Measurements from ENCODE around the gene GPS1. TPM values are rescaled to one million over a fixed set of nuclear protein-coding genes. Genes with fewer than 3 reads are reported as not detected.
A peak's percentile ranks its signal among the peaks of the same experiment; 100 is the strongest.

Gene GPS1
- total RNA-seq, 1 experiment from 2014 or later, result 160 TPM

DNA sequence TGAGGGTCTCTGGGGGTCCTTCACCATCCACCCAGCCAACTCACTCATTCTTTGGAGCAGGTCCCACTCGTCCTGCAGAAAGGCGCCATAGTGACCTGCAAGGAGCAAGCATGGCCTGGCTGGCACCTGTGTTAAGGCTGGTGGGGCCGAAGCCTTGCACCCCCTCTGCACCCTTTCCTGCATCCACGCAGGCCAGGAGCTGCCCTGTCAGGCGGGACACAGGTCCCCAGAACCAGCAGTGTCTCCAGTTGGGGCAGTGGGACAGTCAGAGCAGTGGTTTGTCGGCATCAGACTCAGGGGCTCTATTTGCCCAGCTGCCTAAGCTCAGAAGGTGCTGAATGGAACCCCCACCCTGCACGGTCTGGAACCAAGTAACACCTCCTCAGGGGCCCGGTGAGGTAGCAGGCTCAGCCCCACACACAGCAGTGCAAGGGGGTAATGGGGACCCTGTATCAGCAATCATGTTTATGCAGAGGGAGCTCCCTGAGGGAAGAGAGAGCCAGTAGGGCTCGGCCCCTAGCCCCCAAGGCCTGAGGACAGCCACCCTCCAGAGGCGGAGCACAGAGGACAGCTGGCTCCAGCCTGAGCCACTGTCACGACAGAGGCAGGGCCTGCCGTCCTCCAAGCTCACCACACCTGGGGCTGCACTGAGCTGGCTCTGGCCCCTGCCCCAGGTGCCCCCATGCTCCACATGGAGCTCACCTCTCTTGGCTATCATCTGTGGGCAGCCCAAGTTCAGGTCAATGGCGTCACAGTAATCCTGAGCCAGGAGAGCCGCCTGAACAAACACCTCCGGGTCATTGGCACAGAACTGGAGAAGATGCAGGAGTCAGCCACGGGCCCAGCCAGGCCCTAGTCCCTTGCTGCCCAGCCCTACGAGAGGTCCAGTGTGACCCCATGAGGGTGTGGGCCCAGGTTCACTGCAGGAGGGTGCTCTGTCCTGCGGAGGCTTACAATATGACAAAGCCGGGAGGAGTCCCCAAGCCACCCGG is 12.0 kb downstream of the GPS1 start:
- in situ Hi-C loops (cut with HindIII; ENCODE audit: low pct_unique_long_range_greater_than_20kb, low sequenced_read_pairs), result no loop called here
- DNase-seq (ENCODE audit: low read depth), result no peak

DNA sequence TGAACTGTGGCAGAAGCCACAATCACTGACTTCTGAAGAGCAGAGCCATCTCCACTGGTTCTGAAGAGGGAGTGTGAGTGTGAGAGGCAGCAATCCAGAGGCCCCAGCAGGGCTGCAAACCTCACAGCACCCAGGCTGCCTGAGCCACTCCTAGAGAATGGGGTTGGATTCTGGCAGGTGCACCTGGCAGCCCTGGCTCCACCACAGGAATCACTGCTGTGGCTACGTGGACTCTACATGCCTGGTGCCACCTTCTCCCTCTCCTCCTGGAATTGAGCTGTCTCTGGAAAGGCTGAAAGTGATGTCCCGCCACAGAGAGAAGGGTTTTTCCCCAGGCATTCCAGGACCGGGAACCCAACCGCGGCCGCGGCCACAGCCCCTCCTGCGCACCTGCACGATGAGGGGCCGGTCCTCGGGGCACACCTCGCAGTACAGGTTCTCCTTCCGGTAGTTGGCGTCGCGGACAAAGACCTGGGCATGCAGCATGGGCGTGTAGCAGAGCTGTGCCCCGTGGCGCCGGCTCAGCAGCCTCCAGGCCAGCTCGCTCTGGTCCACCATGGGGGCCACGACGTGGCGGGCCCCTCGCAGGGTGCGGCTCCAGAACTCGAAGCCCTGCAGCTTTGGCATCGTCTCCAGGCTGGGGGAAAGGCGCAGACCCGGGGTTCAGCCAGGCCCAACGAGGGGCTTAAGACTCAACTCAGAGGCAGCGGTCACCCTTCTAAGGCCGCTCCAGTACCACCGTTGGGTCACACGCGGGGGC is 12.9 kb downstream of the GPS1 start:
- in situ Hi-C loops (cut with HindIII; ENCODE audit: low pct_unique_long_range_greater_than_20kb, low sequenced_read_pairs), result no loop called here
- no peak for DNase-seq (ENCODE audit: low read depth)

DNA sequence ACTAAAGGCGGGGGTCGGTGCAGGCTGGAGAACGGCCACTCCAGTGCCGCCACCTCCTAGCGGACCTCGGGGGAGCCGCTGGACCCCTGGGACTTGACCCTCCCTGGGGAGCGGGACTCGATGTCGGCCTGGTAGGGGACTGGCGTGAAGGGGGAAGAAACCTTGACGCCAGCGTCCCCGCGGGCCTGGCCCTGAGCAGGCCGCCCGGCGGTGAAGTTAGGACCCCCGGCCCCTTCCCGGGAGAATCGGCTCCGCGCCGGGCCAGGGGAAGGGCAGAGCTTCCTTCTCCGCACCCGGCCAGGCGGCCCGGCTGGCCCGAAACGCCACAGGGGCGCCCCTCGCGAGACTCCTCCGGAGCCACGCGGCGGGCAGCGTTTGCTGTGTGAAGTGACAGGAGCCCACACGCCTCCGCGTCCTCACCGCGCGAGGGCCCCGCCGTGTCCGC is 13.5 kb downstream of the GPS1 start:
- in situ Hi-C loops (cut with HindIII; ENCODE audit: low pct_unique_long_range_greater_than_20kb, low sequenced_read_pairs), result no loop called here

GRCh38 chr17:82065638-82066303 is 14.1 kb downstream of the GPS1 start, which contains the start of gene DUS1L:
Gene DUS1L (minus strand): TSS chr17:82065804. CDS start chr17:82065059, 745 bp downstream.
- in situ Hi-C loops (cut with HindIII; ENCODE audit: low pct_unique_long_range_greater_than_20kb, low sequenced_read_pairs), result no loop called here
- peak; percentile 34 for DNase-seq (ENCODE audit: low read depth)

More for the DNA sequence above, 13.5 kb downstream of the GPS1 start:
- DNase-seq (ENCODE audit: low read depth), result no peak

- no peak for DNase-seq (ENCODE audit: low read depth)
- in situ Hi-C loops (cut with HindIII; ENCODE audit: low pct_unique_long_range_greater_than_20kb, low sequenced_read_pairs), result no loop called here
Observed at GRCh38 chr17:82070611-82071010, 18.9 kb downstream of the GPS1 start.

DNA sequence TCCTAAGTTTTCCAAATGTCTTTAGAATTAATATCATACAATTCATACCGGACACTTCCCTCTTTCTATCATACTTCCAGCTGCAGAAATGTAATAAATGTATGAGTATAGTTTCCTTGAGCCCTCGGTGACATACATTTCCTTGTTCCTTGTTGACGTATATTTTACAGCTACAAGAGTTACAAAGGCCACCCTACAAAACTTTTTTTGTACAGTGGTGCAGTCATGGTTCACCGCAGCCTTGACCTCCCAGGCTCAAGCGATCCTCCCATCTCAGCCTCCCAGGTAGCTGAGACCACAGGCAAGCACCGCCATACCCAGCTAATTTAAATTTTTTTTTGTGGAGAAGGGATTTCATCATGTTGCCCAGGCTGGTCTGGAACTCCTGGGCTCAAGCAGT is 21.1 kb downstream of the GPS1 start:
- in situ Hi-C loops (cut with HindIII; ENCODE audit: low pct_unique_long_range_greater_than_20kb, low sequenced_read_pairs), result no loop called here
- no peak for DNase-seq (ENCODE audit: low read depth)

- in situ Hi-C loops (cut with HindIII; ENCODE audit: low pct_unique_long_range_greater_than_20kb, low sequenced_read_pairs), result no loop called here
- DNase-seq (ENCODE audit: low read depth), result no peak
Observed at GRCh38 chr17:82073446-82073845, 21.7 kb downstream of the GPS1 start.

DNA sequence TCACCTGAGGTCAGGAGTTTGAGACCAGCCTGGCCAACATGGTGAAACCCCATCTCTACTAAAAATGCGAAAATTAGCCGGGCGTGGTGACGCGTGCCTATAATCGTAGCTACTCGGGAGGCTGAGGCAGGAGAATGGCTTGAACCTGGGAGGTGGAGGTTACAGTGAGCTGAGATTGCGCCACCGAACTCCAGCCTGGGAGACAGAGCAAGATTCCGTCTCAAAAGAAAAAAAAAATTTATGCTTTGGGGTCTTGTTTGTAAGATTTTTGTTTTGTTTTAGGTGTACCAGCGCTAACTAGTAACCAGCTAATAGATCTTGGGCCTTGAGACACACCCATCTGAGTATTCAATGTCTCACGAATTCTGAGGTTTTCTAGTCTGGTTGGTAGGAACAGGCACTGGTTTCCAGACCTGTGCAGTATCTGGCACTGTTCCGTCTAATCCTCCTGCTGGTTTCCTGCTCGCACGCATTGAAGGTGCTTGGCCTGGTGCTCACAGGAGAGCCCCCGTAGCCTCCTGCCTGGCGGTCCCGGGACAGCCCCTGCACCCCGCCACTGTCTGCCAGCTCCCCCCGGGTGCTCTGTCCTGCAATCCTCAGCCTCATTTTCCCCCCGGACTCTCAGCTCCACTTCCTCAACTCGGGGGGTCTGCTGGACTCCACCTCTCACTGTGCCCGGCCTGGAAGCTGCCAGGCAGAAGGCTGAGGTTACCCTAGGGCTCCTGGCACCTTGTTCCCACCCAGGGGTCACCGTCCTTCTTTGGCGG is 24.5 kb downstream of the GPS1 start:
- no peak for DNase-seq (ENCODE audit: low read depth)
- in situ Hi-C loops (cut with HindIII; ENCODE audit: low pct_unique_long_range_greater_than_20kb, low sequenced_read_pairs), result no loop called here

DNA sequence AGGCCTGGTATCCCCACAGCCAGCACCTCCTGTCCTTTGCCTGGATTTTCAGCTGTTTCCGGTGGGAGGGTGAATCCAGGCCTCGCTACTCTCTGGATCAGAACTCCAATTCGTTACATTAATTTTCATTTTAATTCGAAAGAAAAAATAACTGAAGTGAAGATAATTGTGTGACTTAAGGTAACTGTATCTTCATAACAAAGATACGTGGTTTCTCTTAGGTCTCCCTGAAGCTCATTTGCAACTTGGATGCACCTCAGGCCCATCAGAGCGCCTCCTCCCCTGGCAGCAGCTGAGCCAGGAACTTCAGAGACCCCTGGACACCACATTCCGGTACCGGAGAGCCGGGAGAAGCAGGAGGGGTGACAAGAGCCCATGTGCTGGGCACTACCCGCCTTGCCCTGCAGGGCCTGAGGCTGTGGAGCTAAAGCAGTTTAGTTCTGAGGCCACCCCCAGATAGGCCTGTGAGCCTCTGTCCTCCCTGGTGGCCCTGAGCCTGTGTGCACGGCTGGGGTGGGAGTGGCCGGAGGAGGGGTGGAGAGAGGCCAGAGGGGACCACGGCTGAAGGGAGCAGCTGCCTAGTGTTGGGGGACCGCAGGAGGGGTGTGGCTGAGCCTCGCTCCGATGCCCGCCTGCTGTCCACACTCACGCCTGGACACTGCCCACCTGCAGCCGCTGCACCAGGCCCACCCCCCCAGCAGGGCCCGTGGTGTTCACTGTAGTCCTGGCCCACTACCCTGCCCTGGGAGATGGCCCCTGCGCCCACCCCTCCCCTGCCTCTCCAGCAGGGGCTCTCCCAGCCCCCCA is 25.3 kb downstream of the GPS1 start:
- in situ Hi-C loops (cut with HindIII; ENCODE audit: low pct_unique_long_range_greater_than_20kb, low sequenced_read_pairs), result no loop called here
- DNase-seq (ENCODE audit: low read depth), result no peak

DNA sequence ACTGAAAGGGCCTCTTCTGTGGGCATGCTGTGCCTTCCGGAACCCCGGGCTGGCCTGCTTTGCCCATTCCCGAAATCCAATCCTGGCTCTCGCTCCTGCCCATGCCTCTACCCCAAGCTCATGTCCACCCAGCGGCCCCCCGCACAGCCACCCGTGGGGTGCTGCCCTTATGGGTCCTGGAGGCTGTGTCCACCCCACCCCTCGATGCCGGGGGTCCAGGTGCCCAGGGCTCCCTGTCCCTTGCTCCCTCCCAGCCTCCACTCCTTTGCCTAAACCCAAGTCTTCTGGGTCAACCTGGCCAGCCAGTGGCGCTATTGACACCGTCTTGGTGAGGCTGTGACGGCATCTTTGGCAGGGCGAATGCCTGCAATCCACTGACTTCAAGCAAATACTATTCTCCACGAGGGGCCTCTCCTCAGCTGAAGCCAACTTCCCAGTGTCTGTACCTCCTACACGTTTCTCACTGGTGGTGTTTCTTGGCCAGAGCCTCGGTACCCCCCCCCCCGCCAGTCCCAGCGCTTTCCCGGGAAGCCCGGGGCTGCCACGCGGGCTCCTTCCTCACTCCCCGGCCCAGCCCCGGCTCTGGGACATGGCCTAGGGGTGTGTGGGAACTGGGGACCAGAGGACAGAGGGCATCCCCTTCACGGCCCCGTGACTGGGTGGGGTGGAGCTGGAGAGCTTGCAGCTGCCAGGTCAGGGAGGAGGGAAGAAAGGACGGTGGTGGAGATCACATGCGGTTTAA is 26.1 kb downstream of the GPS1 start:
- in situ Hi-C loops (cut with HindIII; ENCODE audit: low pct_unique_long_range_greater_than_20kb, low sequenced_read_pairs), result no loop called here
- DNase-seq (ENCODE audit: low read depth), result no peak

- in situ Hi-C loops (cut with HindIII; ENCODE audit: low pct_unique_long_range_greater_than_20kb, low sequenced_read_pairs), result no loop called here
- DNase-seq (ENCODE audit: low read depth), result no peak
Observed at GRCh38 chr17:82078433-82078832, 26.7 kb downstream of the GPS1 start.

GRCh38 chr17:82079001-82079677 is 27.4 kb downstream of the GPS1 start:
- DNase-seq (ENCODE audit: low read depth), result no peak
- in situ Hi-C loops (cut with HindIII; ENCODE audit: low pct_unique_long_range_greater_than_20kb, low sequenced_read_pairs), result no loop called here

DNA sequence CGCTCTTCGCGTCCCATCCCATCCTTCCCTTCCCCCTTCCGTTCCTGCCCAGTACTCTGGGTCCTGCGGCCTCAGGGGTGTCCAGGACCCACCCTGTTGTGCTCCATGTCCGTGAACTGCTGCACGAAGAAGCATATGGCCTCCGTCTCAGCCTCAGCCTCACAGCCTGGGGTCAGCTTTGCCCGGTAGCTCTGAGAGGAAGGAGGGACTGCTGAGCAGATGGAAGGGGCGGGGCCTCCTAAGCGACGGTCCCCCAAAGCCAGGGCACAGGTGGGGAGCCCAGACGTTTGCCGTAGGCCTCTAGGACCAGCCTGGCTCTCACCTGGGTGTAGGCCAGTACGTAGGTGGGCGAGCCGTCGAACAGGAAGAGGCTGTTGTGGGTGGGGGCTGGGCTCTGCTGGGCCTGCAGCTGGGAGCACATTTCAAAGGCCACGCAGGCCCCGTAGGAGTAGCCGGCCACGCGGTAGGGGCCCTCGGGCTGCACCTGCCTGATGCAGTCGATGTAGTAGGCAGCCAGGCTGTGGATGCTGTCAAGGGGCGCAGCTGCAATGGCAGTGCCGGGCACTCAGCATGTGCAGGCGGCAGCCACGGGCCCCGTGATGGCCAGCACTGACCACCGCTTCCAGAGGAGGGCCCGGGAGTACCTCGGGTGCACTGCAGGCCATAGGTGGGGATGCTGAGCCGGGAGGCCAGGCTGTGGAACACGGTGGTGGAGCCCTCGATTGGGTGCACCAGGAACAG is 28.5 kb downstream of the GPS1 start:
- in situ Hi-C loops (cut with HindIII; ENCODE audit: low pct_unique_long_range_greater_than_20kb, low sequenced_read_pairs), result no loop called here
- no peak for DNase-seq (ENCODE audit: low read depth)

DNA sequence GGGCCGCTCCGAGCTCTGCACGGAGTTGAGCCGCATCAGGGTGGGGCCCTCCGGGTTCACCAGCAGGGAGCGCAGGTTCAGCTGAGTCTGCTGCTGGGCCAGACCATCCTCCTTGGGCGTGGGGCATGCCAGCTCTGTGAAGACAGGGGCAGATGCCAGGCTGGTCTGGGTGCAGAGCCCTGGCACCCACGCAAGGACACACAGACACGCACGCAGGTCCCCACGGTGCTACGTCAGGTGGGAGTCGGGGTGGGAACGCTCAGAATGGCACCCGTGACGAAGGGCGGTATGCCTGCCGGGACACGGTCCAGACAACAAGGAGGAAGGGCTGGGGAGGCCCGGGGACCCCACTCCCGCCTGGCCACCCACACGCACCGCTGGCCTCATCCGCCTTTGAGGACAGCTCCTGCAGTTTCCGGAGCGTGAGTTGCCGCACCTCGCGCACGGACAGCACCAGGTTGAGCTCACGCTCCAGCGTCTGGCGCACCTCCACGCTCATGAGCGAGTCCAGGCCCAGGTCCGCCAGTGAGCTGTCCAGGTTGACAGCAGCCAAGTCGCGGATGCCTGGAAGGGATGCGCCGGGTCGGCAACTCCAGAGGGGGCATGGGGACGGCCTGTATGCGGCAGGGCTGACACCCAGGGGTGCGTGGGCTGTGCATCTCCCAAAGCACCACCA is 29.2 kb downstream of the GPS1 start:
- in situ Hi-C loops (cut with HindIII; ENCODE audit: low pct_unique_long_range_greater_than_20kb, low sequenced_read_pairs), result no loop called here
- no peak for DNase-seq (ENCODE audit: low read depth)

GRCh38 chr17:82081546-82081945 is 29.8 kb downstream of the GPS1 start:
- in situ Hi-C loops (cut with HindIII; ENCODE audit: low pct_unique_long_range_greater_than_20kb, low sequenced_read_pairs), result no loop called here
- DNase-seq (ENCODE audit: low read depth), result no peak

All from Caki2 (cell line).